ENCODE measurements around the gene NFIX.

The NFIX gene

GRCh38 chr19:13053238-13053637 is 58.0 kb downstream of the NFIX start:
- Histone ChIP-seq H3K9me3 (ENCODE audit: insufficient read depth, low read length, severe bottlenecking) (no peaks in the 10 kb centered on the region), H4K20me1 (ENCODE audit: insufficient read depth, low read length) (peaks cover 35% of the 10 kb centered on the region), H3K79me2 (ENCODE audit: insufficient read depth, low read length) (no peaks in the 10 kb centered on the region), H3K27me3 (ENCODE audit: insufficient read depth, low read length, poor library complexity) (no peaks in the 10 kb centered on the region), H3K4me1 (ENCODE audit: insufficient read depth, low read length) (peaks cover 16% of the 10 kb centered on the region), H3K27ac (ENCODE audit: low read length) (no peak overlapping the region), H2AFZ (ENCODE audit: low read depth, low read length) (no peak overlapping the region), H3K9ac (ENCODE audit: low read depth, low read length) (no peak overlapping the region), H3K36me3 (ENCODE audit: insufficient read depth, low read length) (no peaks in the 10 kb centered on the region), H3K4me2 (ENCODE audit: insufficient read depth, low read length) (no peak overlapping the region), H3K4me3 (ENCODE audit: low read depth in 1 of 2, low read length in 2 of 2) (no peak overlapping the region)
- DNase-seq: no peak
- ATAC-seq (ENCODE audit: insufficient read depth, low read depth): no peak
- no peak for TF ChIP-seq EZH2 (IDR thresholded peaks at IDR 0.05; ENCODE audit: borderline replicate concordance, low read depth, low read length, severe bottlenecking)
- TF ChIP-seq CTCF (IDR thresholded peaks at IDR 0.05; ENCODE audit: borderline replicate concordance, extremely low read depth, low read length, poor library complexity, severe bottlenecking): no peak

GRCh38 chr19:13053761-13054625 is 58.7 kb downstream of the NFIX start:
- Histone ChIP-seq H3K9ac (ENCODE audit: low read depth, low read length) (no peak overlapping the region), H3K79me2 (ENCODE audit: insufficient read depth, low read length) (no peaks in the 10 kb centered on the region), H4K20me1 (ENCODE audit: insufficient read depth, low read length) (peaks cover 41% of the 10 kb centered on the region), H3K4me1 (ENCODE audit: insufficient read depth, low read length) (peaks cover 16% of the 10 kb centered on the region), H3K9me3 (ENCODE audit: insufficient read depth, low read length, severe bottlenecking) (no peaks in the 10 kb centered on the region), H3K27me3 (ENCODE audit: insufficient read depth, low read length, poor library complexity) (no peaks in the 10 kb centered on the region), H3K4me3 (ENCODE audit: low read depth in 1 of 2, low read length in 2 of 2) (no peak overlapping the region), H3K27ac (ENCODE audit: low read length) (no peak overlapping the region), H3K36me3 (ENCODE audit: insufficient read depth, low read length) (no peaks in the 10 kb centered on the region), H3K4me2 (ENCODE audit: insufficient read depth, low read length) (no peak overlapping the region), H2AFZ (ENCODE audit: low read depth, low read length) (no peak overlapping the region)
- TF ChIP-seq CTCF (IDR thresholded peaks at IDR 0.05; ENCODE audit: borderline replicate concordance, extremely low read depth, low read length, poor library complexity, severe bottlenecking) (no peak), EZH2 (IDR thresholded peaks at IDR 0.05; ENCODE audit: borderline replicate concordance, low read depth, low read length, severe bottlenecking) (no peak)
- ATAC-seq (ENCODE audit: insufficient read depth, low read depth) (no peak), DNase-seq (no peak)

- no peak overlapping the region for H3K4me2 ChIP-seq (ENCODE audit: insufficient read depth, low read length)
Observed at GRCh38 chr19:13054626-13055212, 59.4 kb downstream of the NFIX start.

More at GRCh38 chr19:13054626-13055212, 59.4 kb downstream of the NFIX start:
- ATAC-seq (ENCODE audit: insufficient read depth, low read depth) (no peak), DNase-seq (no peak)
- Histone ChIP-seq H3K27me3 (ENCODE audit: insufficient read depth, low read length, poor library complexity) (no peaks in the 10 kb centered on the region), H3K27ac (ENCODE audit: low read length) (no peak overlapping the region), H3K4me1 (ENCODE audit: insufficient read depth, low read length) (peaks cover 16% of the 10 kb centered on the region), H3K36me3 (ENCODE audit: insufficient read depth, low read length) (no peaks in the 10 kb centered on the region), H3K79me2 (ENCODE audit: insufficient read depth, low read length) (no peaks in the 10 kb centered on the region), H3K9me3 (ENCODE audit: insufficient read depth, low read length, severe bottlenecking) (no peaks in the 10 kb centered on the region), H3K9ac (ENCODE audit: low read depth, low read length) (no peak overlapping the region), H4K20me1 (ENCODE audit: insufficient read depth, low read length) (peaks cover 44% of the 10 kb centered on the region), H2AFZ (ENCODE audit: low read depth, low read length) (no peak overlapping the region), H3K4me3 (ENCODE audit: low read depth in 1 of 2, low read length in 2 of 2) (no peak overlapping the region)
- no peak for TF ChIP-seq CTCF (IDR thresholded peaks at IDR 0.05; ENCODE audit: borderline replicate concordance, extremely low read depth, low read length, poor library complexity, severe bottlenecking)
